Neural crest cell (in vitro differentiated cells): ENCODE measurements around the gene AXIN2. TPM values are rescaled to one million over a fixed set of nuclear protein-coding genes. Genes with fewer than 3 reads are reported as not detected.

ENCODE experiments used
- DNase-seq: peaks from one replicate; pipeline ENCODE4 v3.0.0; 2021; ENCODE audit warnings: low read depth, mixed read lengths, low spot score
- H3K27ac Mint-ChIP-seq: one replicate; pipeline ENCODE4 v1.8.0; 2021; ENCODE audit warnings: mild to moderate bottlenecking, mixed read lengths; ENCODE audit not compliant: unreplicated experiment
- H3K27me3 Mint-ChIP-seq: 2 replicates; pipeline ENCODE4 v1.8.0; 2021; ENCODE audit warnings: low read depth, mild to moderate bottlenecking, mixed read lengths
- H3K36me3 Mint-ChIP-seq: 2 replicates; pipeline ENCODE4 v1.8.0; 2021; ENCODE audit warnings: low read depth, mild to moderate bottlenecking, mixed read lengths
- H3K4me1 Mint-ChIP-seq: 2 replicates; pipeline ENCODE4 v1.8.0; 2021; ENCODE audit warnings: mixed read lengths
- H3K4me3 Mint-ChIP-seq: one replicate; pipeline ENCODE4 v1.8.0; 2021; ENCODE audit warnings: mild to moderate bottlenecking, mixed read lengths
- H3K9me3 Mint-ChIP-seq: 2 replicates; pipeline ENCODE4 v1.8.0; 2021; ENCODE audit warnings: mixed read lengths
- total RNA-seq: library from RNA; stranded (reverse); gene quantifications from 2 replicates; pipeline ENCODE4 v1.2.1, GENCODE V29; 2021
- TF ChIP-seq, protein P1 (sequence below): fragments of 200-600 bp; sonication (generic); conservative IDR thresholded peaks from 2 replicates; pipeline ENCODE4 v1.5.0; 2021; ENCODE audit warnings: antibody characterized with exemption, mild to moderate bottlenecking

Gene AXIN2
- total RNA-seq, 1 donor from 2014 or later = 66.5 TPM

DNA sequence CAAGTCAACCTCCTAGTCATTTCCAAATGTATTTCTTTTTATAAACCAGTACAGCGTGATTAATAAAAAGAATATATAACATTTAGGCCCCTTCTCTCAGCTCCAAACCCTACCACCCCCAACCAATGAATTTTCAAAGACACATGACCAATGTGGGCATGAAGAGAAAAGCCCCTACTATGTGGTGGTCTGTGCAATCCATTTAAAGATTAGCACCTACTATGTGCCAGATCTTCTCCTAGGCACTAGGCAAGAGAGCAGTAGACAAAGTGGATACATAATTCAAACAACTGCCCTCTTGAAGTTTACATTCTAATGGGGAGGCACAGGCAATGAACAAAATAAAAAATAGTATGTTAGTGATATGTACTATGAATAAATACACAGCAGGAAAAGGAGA is 19.4 kb downstream of the AXIN2 start:
- no peaks in the 10 kb centered on the region for H3K27me3 Mint-ChIP-seq
- DNase-seq = no peak
- H3K9me3 Mint-ChIP-seq = no peaks in the 10 kb centered on the region
- peaks cover 31% of the 10 kb centered on the region for H3K36me3 Mint-ChIP-seq
- H3K4me3 Mint-ChIP-seq = no peak overlapping the region
- TF ChIP-seq, protein P1, sequence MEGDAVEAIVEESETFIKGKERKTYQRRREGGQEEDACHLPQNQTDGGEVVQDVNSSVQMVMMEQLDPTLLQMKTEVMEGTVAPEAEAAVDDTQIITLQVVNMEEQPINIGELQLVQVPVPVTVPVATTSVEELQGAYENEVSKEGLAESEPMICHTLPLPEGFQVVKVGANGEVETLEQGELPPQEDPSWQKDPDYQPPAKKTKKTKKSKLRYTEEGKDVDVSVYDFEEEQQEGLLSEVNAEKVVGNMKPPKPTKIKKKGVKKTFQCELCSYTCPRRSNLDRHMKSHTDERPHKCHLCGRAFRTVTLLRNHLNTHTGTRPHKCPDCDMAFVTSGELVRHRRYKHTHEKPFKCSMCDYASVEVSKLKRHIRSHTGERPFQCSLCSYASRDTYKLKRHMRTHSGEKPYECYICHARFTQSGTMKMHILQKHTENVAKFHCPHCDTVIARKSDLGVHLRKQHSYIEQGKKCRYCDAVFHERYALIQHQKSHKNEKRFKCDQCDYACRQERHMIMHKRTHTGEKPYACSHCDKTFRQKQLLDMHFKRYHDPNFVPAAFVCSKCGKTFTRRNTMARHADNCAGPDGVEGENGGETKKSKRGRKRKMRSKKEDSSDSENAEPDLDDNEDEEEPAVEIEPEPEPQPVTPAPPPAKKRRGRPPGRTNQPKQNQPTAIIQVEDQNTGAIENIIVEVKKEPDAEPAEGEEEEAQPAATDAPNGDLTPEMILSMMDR = no peak
- H3K27ac Mint-ChIP-seq = no peak overlapping the region
- H3K4me1 Mint-ChIP-seq = peaks cover 67% of the 10 kb centered on the region

DNA sequence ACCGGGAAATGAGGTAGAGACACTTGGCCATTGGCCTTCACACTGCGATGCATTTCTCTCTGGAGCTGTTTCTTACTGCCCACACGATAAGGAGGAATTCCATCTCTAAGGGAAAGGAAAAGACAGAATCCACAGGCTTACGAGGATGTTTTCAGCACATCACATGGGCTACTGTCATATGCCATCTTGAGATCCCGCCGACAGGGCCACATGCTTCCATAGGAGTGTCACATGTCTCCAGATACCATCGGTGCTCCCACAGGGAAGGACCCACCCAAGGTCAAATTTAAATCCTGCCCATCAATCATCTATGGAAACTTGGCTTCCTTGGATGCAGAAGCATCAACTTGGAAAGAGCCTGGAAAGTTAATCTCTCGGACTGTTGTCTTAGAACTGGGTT is 20.0 kb downstream of the AXIN2 start:
- H3K36me3 Mint-ChIP-seq = peaks cover 31% of the 10 kb centered on the region
- no peak overlapping the region for H3K27ac Mint-ChIP-seq
- peaks cover 61% of the 10 kb centered on the region for H3K4me1 Mint-ChIP-seq

DNA sequence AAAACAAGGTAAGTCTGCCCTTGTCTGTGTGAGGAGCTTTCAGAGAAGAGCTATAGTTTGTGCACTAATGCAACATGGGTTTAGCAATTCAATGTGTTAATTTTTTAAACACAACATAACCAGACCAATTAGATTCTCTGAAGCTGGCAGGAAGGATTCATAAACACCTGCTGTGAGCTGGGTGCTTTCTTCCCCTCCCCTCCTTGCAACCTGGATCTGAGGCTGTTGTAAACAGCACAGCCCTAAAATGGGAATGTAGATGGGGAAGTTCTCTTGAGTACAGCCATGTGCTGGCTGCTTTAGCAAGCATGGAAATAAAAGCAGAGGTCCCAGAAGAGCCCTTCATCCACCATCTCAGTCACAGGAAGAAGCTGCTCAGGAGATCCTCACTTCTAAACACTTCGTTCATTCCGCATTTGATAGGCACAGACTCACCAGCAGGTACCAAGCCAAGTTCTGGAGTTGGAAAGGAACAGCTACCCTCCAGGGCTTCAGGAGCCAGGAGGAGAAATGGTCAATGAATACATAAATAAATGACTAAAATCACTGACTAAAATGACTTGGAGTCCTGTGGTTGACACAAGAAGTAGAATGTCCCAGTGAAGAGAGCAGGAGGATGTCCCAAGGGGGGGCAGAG is 21.7 kb downstream of the AXIN2 start:
- Mint-ChIP-seq H3K27me3 (no peaks in the 10 kb centered on the region), H3K36me3 (peaks cover 41% of the 10 kb centered on the region), H3K27ac (peak overlapping the region; percentile 43), H3K9me3 (no peaks in the 10 kb centered on the region), H3K4me3 (peak overlapping the region; percentile 44), H3K4me1 (peaks cover 52% of the 10 kb centered on the region)
- DNase-seq = no peak
- TF ChIP-seq, protein P1 = no peak

More for the DNA sequence above, 20.0 kb downstream of the AXIN2 start:
- no peaks in the 10 kb centered on the region for H3K9me3 Mint-ChIP-seq
- no peaks in the 10 kb centered on the region for H3K27me3 Mint-ChIP-seq
- no peak overlapping the region for H3K4me3 Mint-ChIP-seq
- TF ChIP-seq, protein P1 = no peak
- no peak for DNase-seq

DNA sequence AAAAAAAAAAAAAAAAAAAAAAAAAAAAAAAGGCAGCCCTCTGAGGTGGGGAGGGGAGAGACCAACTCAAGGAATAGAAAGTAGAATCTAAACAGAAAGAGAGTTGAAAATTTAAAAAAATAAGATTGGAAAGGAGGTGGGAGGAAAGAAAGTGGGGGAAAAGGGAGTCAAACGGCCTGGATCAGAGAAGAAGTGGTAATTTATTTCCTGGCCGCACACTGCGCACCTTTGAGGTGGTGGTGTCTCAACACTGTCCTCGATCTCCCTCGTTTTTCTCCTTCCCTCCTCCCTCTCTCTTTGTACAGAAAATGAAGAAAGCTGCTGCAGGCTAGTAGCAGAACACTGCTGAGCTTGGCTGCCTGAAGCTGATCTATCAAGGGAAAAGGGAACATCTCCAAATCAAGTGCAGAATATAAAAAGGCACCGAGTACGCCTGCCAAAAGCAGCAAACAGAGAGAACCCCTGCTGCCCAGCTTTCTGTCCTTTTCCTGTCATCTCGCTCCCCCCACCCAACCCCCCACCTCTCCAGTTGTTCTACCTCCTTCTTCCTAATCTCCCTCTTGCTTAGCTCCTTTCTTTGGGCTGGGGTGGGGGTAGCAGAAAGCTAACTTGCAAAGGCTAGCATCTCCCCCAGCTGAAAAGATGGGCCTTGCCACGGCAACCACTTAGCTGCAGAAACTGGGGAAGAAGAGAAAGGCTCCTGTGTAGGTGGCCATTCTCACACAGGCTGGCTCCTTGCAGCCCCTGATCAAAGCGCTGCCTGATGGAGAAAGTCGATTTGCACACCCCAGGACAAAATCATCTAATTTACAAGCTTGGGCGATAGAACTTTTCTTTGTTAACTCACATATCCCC is 22.5 kb downstream of the AXIN2 start:
- TF ChIP-seq, protein P1 = no peak
- peaks cover 50% of the 10 kb centered on the region for H3K4me1 Mint-ChIP-seq
- H3K36me3 Mint-ChIP-seq = peaks cover 47% of the 10 kb centered on the region
- peak overlapping the region; percentile 62 for H3K27ac Mint-ChIP-seq
- no peaks in the 10 kb centered on the region for H3K27me3 Mint-ChIP-seq
- no peak for DNase-seq
- H3K9me3 Mint-ChIP-seq = no peaks in the 10 kb centered on the region
- H3K4me3 Mint-ChIP-seq = peak overlapping the region; percentile 44

DNA sequence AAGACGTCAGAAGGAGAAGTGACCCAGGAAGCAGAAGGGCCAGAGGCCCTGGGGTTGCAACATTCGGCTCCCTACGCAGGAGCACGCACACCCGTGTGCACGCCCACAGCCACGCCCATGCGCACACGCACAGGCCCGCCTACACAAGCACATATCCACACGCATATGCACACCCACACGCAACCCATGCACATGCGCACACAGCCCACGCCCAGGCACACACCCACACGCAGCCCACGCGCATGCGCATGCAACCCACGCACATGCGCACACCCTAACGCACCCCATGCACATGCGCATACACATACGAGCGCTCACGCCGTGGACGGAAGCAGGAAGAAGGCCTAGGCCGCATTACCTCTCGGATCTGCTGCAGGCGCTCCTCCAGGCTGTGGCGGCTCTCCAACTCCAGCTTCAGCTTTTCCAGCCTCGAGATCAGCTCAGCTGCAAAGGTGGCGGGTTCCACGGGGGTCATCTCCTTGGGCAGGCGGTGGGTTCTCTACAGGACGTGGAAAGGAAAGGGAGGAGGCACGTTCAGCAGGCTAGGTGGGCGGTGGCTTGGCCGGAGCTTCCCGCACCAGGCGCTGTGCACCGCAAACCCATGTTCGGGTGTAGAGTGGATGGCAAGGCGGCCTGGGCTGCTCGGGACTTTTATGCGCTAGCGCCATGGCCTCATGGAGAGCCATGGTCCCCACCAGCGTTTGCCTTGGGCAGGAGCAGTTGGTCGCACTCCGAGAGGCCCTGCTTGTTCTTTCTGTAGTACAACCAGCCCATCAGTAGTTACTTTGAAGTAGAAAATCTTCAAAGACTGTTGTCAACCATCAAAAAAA is 23.4 kb downstream of the AXIN2 start:
- TF ChIP-seq, protein P1 = no peak
- no peak overlapping the region for H3K27ac Mint-ChIP-seq
- peaks cover 45% of the 10 kb centered on the region for H3K36me3 Mint-ChIP-seq
- H3K4me3 Mint-ChIP-seq = no peak overlapping the region
- no peak for DNase-seq
- no peaks in the 10 kb centered on the region for H3K9me3 Mint-ChIP-seq
- peaks cover 54% of the 10 kb centered on the region for H3K4me1 Mint-ChIP-seq
- H3K27me3 Mint-ChIP-seq = no peaks in the 10 kb centered on the region
